SH-SY5Y (cell line): ENCODE results near the gene IGF2R.

Experiments
- GATA2 ChIP-seq: IDR thresholded peaks from 2 replicates; pipeline ENCODE4 v1.6.1; 2011; ENCODE audit warnings: mild to moderate bottlenecking, low read depth, low read length
- GATA3 ChIP-seq: IDR thresholded peaks from 2 replicates; pipeline ENCODE4 v1.6.1; 2011; ENCODE audit warnings: low read depth, mild to moderate bottlenecking, low read length, moderate library complexity

DNA sequence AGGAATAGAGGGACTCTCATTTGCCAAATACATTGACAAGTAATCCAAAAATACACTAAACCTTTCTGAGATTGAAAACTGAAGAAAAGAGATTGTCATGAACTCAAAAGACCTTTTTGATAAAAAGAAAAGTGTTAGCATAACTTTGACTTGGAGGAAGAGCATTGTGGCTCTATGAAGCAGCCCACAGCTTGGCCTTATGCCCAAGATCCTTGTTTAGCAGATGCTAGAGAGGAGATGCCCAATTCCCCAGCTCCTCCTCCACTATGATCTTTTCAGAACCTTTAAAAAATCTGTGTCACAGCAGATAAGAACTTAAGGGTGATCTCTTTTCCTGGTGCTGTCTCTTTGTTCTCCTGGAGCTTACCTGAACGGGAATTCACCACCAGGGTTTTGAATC lies 35.8 kb upstream of the IGF2R start:
- TF ChIP-seq GATA2 (no peak), GATA3 (no peak)
